ENCODE results near the gene CCR7.

The CCR7 gene

DNA sequence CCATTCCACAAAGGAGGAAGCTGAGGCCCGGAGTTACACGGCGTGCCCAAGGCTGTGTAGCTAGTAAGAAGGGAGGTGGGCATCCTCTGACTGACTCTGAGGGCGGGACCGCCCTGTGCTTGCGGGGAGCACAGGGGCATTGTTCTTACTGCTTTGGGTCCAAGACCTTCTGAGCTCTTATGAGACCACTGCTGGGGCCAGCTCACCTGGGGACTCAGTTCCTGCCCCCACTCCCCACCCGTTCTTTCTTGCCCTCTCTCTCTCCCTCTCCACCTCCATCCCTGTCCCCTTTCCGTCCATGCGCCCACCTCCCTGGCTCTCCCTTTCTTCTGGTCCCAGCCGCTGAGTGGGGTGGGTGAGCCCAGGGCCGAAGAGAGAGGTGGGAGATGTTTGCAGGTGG, 19.6 kb downstream of the CCR7 start:
- H3K9me2 ChIP-seq (replicated peaks; ENCODE audit: insufficient read depth, low read length) = no peaks in the 10 kb centered on the region
- H3K27me3 ChIP-seq (replicated peaks; ENCODE audit: insufficient read depth, low read length) = no peaks in the 10 kb centered on the region
- H3K9me3 ChIP-seq (replicated peaks; ENCODE audit: insufficient read depth, low read length) = no peaks in the 10 kb centered on the region
- no peak overlapping the region for H3K27ac ChIP-seq (ENCODE audit: low read length)
- H3F3A ChIP-seq (ENCODE audit: insufficient read depth, low read length) = no peaks in the 10 kb centered on the region
- H3K4me3 ChIP-seq (ENCODE audit: low read length) = no peak overlapping the region
- no peak overlapping the region for H3K9ac ChIP-seq (ENCODE audit: low read length)
- H3K79me2 ChIP-seq (ENCODE audit: low read length) = no peaks in the 10 kb centered on the region
- H3K4me1 ChIP-seq (ENCODE audit: low read length) = no peaks in the 10 kb centered on the region
- H3K36me3 ChIP-seq (replicated peaks; ENCODE audit: insufficient read depth, low read length) = no peaks in the 10 kb centered on the region
- DNase-seq = no peak
- H4K20me1 ChIP-seq (ENCODE audit: insufficient read depth, low read length) = no peaks in the 10 kb centered on the region
- no peak overlapping the region for H2AFZ ChIP-seq (ENCODE audit: low read length)
- no peak overlapping the region for H3K4me2 ChIP-seq (ENCODE audit: low read depth, low read length)
- TF ChIP-seq EZH2 (optimal IDR thresholded peaks at IDR 0.05; ENCODE audit: low read depth, low read length) (no peak), EZH2phosphoT487 (IDR thresholded peaks at IDR 0.05; ENCODE audit: low read length) (no peak)
- TF ChIP-seq, protein P1, sequence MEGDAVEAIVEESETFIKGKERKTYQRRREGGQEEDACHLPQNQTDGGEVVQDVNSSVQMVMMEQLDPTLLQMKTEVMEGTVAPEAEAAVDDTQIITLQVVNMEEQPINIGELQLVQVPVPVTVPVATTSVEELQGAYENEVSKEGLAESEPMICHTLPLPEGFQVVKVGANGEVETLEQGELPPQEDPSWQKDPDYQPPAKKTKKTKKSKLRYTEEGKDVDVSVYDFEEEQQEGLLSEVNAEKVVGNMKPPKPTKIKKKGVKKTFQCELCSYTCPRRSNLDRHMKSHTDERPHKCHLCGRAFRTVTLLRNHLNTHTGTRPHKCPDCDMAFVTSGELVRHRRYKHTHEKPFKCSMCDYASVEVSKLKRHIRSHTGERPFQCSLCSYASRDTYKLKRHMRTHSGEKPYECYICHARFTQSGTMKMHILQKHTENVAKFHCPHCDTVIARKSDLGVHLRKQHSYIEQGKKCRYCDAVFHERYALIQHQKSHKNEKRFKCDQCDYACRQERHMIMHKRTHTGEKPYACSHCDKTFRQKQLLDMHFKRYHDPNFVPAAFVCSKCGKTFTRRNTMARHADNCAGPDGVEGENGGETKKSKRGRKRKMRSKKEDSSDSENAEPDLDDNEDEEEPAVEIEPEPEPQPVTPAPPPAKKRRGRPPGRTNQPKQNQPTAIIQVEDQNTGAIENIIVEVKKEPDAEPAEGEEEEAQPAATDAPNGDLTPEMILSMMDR (IDR thresholded peaks at IDR 0.05; ENCODE audit: low read length) = no peak

DNA sequence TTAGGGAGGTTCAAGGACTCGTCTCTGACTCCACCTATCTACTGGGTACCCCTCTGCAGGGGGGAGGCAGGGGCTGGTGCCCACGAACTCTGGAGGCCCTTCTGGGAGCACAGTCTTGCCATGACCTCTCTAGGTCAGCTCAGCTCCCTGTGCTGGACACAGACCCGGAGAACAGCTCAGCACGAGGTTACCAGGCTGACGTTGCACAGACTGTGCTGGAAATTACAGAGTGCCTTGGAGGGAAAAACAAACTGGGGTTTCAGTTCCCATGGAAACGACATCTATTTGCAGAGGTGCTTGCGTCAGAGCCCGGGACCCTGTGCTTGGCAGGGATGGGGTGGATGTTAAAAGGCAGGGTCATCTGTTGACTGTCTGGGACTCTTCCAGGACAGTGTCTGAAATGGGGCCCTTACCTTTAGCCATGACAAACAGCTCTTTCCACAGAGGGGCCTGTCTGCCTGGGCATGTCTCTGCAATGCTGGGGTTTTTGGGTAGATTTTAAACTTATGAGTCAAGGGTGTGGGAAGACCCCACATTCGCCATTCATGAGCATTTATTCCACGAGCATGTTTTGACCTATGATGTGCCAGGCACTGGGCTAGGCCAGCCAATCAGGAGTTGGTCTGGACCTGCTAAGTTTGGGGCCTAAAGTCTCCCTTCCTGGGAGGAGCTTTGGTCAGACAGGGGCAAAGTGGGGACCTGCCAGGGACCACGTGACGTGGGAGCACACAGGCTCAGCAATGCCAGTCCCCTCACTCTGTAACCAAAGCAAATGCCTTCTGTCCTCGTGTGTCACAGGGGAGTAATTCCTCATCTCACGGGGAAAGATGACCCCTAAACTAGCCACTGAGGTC, 22.5 kb downstream of the CCR7 start:
- Histone ChIP-seq H3K79me2 (ENCODE audit: low read length) (no peaks in the 10 kb centered on the region), H3K27ac (ENCODE audit: low read length) (no peak overlapping the region), H3K27me3 (replicated peaks; ENCODE audit: insufficient read depth, low read length) (no peaks in the 10 kb centered on the region), H3K4me3 (ENCODE audit: low read length) (no peak overlapping the region), H3K9ac (ENCODE audit: low read length) (no peak overlapping the region), H3K9me2 (replicated peaks; ENCODE audit: insufficient read depth, low read length) (no peaks in the 10 kb centered on the region), H3K9me3 (replicated peaks; ENCODE audit: insufficient read depth, low read length) (no peaks in the 10 kb centered on the region), H3K4me2 (ENCODE audit: low read depth, low read length) (no peak overlapping the region), H3K4me1 (ENCODE audit: low read length) (no peaks in the 10 kb centered on the region), H3F3A (ENCODE audit: insufficient read depth, low read length) (no peaks in the 10 kb centered on the region), H2AFZ (ENCODE audit: low read length) (no peak overlapping the region), H3K36me3 (replicated peaks; ENCODE audit: insufficient read depth, low read length) (no peaks in the 10 kb centered on the region), H4K20me1 (ENCODE audit: insufficient read depth, low read length) (no peaks in the 10 kb centered on the region)
- TF ChIP-seq, protein P1 (IDR thresholded peaks at IDR 0.05; ENCODE audit: low read length) = no peak
- no peak for DNase-seq

DNA sequence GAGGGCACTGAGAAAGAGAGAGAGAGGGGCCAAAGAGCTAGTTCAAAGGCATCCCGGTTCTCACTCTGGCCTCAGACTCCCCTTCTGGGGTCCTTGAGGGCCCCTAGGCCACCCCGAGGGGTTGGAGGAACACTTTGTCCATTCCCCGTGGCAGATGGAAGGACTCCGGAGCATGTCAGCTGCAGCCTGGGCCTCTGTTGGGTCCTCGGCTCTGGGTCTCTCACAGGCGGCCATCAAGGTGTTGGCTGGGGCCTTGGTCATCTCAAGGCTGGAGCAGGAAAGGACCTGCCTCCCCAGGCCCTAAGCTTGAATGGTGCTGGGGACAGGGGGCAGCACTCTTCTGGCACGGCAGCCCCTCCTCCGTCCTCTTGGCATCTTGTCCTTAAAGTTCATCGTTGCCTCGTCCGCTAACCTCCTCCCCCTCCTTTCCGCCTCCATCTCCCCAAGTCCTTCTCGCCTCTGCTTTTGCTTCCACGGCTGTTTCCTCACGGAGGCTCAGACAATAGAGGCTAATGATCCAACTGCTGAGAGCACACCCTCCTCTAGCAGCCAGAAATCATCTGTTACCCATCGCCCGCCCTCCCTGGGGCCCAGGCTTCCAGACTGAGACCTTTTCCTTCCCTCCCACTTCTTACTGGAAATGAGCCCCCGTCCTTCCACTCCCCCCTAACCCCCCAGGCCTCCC, 23.3 kb downstream of the CCR7 start:
- Histone ChIP-seq H4K20me1 (ENCODE audit: insufficient read depth, low read length) (no peaks in the 10 kb centered on the region), H3K9me3 (replicated peaks; ENCODE audit: insufficient read depth, low read length) (no peaks in the 10 kb centered on the region), H3K27ac (ENCODE audit: low read length) (no peak overlapping the region), H3K4me2 (ENCODE audit: low read depth, low read length) (no peak overlapping the region), H2AFZ (ENCODE audit: low read length) (no peak overlapping the region), H3F3A (ENCODE audit: insufficient read depth, low read length) (no peaks in the 10 kb centered on the region), H3K27me3 (replicated peaks; ENCODE audit: insufficient read depth, low read length) (0 out of 2 replicates have a peak, but pooled peaks cover under 1% of the 10 kb centered on the region), H3K79me2 (ENCODE audit: low read length) (no peaks in the 10 kb centered on the region), H3K4me1 (ENCODE audit: low read length) (no peaks in the 10 kb centered on the region), H3K4me3 (ENCODE audit: low read length) (no peak overlapping the region), H3K9ac (ENCODE audit: low read length) (no peak overlapping the region), H3K9me2 (replicated peaks; ENCODE audit: insufficient read depth, low read length) (no peaks in the 10 kb centered on the region), H3K36me3 (replicated peaks; ENCODE audit: insufficient read depth, low read length) (no peaks in the 10 kb centered on the region)
- TF ChIP-seq EZH2 (optimal IDR thresholded peaks at IDR 0.05; ENCODE audit: low read depth, low read length) = no peak
- TF ChIP-seq EZH2phosphoT487 (IDR thresholded peaks at IDR 0.05; ENCODE audit: low read length) = no peak
- TF ChIP-seq, protein P1 (IDR thresholded peaks at IDR 0.05; ENCODE audit: low read length) = no peak
- DNase-seq = no peak
